ENCODE results near the gene ATP8A2. TPM values are rescaled to one million over a fixed set of nuclear protein-coding genes. Genes with fewer than 3 reads are reported as not detected.

ATP8A2 gene
- total RNA-seq, 1 experiment from 2014 or later, result not detected

- no peak overlapping the region for H3K4me3 ChIP-seq (ENCODE audit: low read depth in 2 of 2, low read length in 2 of 2)
- H3K36me3 ChIP-seq (ENCODE audit: control insufficient read depth, insufficient read depth, low read length), result no peaks in the 10 kb centered on the region
- H3K27ac ChIP-seq (ENCODE audit: low read length), result no peak overlapping the region
- DNase-seq (ENCODE audit: low read depth, low spot score) (no peak), ATAC-seq (no peak)
- TF ChIP-seq POLR2AphosphoS5 (IDR thresholded peaks at IDR 0.05; ENCODE audit: low read depth, low read length) (no peak), CTCF (IDR thresholded peaks at IDR 0.05) (no peak), REST (IDR thresholded peaks at IDR 0.05; ENCODE audit: insufficient read depth in 1 of 2, low read depth in 2 of 2, low read length in 1 of 2) (no peak), SIN3A (IDR thresholded peaks at IDR 0.05; ENCODE audit: borderline replicate concordance, insufficient read depth, low read depth, low read length) (no peak), TCF7L2 (IDR thresholded peaks at IDR 0.05; ENCODE audit: low read depth, low read length) (no peak)
- ChIA-PET POLR2A (no interaction called here), CTCF (no interaction called here)
- H3K4me1 ChIP-seq (ENCODE audit: control insufficient read depth, insufficient read depth, low read length), result no peaks in the 10 kb centered on the region
- in situ Hi-C loops (cut with HindIII; ENCODE audit: low pct_unique_long_range_greater_than_20kb, low sequenced_read_pairs) (no loop called here), intact Hi-C loops (cut with micrococcal nuclease; ENCODE audit: unreplicated experiment) (no loop called here)
- no TSS peak for BruUV-seq (replicated peaks)
- H3K9me3 ChIP-seq (ENCODE audit: control insufficient read depth, insufficient read depth, low read depth, low read length), result no peaks in the 10 kb centered on the region
- H3K27me3 ChIP-seq (ENCODE audit: control insufficient read depth, insufficient read depth, low read length), result no peaks in the 10 kb centered on the region
These were observed 357.4 kb downstream of the ATP8A2 start for GRCh38 chr13:25729201-25729600.

- ChIA-PET CTCF (no interaction called here), POLR2A (no interaction called here)
- DNase-seq (ENCODE audit: low read depth, low spot score) (no peak), ATAC-seq (no peak)
- no peak overlapping the region for H3K4me3 ChIP-seq (ENCODE audit: low read depth in 2 of 2, low read length in 2 of 2)
- no TSS peak for BruUV-seq (replicated peaks)
- no peak overlapping the region for H3K27ac ChIP-seq (ENCODE audit: low read length)
- no peaks in the 10 kb centered on the region for H3K9me3 ChIP-seq (ENCODE audit: control insufficient read depth, insufficient read depth, low read depth, low read length)
- no peaks in the 10 kb centered on the region for H3K4me1 ChIP-seq (ENCODE audit: control insufficient read depth, insufficient read depth, low read length)
- no peaks in the 10 kb centered on the region for H3K36me3 ChIP-seq (ENCODE audit: control insufficient read depth, insufficient read depth, low read length)
- in situ Hi-C loops (cut with HindIII; ENCODE audit: low pct_unique_long_range_greater_than_20kb, low sequenced_read_pairs) (no loop called here), intact Hi-C loops (cut with micrococcal nuclease; ENCODE audit: unreplicated experiment) (no loop called here)
- no peaks in the 10 kb centered on the region for H3K27me3 ChIP-seq (ENCODE audit: control insufficient read depth, insufficient read depth, low read length)
- TF ChIP-seq CTCF (IDR thresholded peaks at IDR 0.05) (no peak), POLR2AphosphoS5 (IDR thresholded peaks at IDR 0.05; ENCODE audit: low read depth, low read length) (no peak), REST (IDR thresholded peaks at IDR 0.05; ENCODE audit: insufficient read depth in 1 of 2, low read depth in 2 of 2, low read length in 1 of 2) (no peak), TCF7L2 (IDR thresholded peaks at IDR 0.05; ENCODE audit: low read depth, low read length) (no peak), SIN3A (IDR thresholded peaks at IDR 0.05; ENCODE audit: borderline replicate concordance, insufficient read depth, low read depth, low read length) (no peak)
These were observed 359.3 kb downstream of the ATP8A2 start for GRCh38 chr13:25731037-25731436.

Measured in Panc1 (cell line).